CD1c-positive myeloid dendritic cell (primary cell): ENCODE results near the gene POLN.

ENCODE experiments used
- DNase-seq: peaks from one replicate; pipeline ENCODE4 v3.0.0-alpha.2; 2016; ENCODE audit errors: extremely low spot score

Gene POLN

GRCh38 chr4:2070421-2071251 lies 171.3 kb downstream of the POLN start:
- no peak for DNase-seq

- DNase-seq: no peak
These were observed 171.9 kb downstream of the POLN start for GRCh38 chr4:2069986-2070385.

DNA sequence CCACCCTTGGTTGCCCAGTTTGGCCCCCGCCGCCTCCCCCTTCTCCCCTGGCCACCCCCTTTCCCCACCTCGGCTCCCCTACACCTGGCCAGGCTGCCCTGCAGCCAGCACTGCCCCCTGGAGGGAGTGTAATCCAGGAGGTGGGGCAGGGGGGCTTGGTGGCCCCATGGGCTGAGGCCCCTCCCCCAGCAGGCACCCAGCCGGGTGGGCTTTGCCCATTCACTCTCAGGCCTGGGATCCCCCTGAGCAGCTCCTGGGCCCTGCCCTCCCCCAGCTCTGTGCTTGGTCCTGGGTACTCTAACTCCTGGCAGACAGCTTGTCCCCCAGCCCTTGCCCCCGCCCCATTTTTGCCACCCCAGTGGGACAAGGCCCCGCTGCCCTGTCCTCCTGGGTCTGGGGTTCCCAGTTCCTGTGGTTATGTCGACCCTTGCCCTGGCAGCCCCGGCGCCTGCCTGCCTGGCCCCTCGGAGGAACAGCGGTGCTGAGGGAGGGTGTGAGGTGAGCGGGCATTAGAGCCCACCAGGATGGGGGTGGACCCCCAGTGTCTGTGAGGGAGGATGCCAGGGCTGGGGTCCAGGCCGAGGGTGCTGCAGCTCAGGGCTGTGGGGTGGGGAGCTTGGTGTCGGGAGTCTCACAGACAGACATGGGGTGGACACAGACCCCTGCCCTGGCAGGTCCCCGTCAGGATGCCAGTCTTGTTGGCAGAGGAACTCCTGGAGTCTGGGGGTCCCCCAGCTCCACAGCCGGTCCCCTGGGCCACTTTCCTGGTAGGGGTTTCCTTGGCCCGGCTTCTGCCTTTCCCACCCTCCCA lies 172.6 kb downstream of the POLN start:
- no peak for DNase-seq

GRCh38 chr4:2068566-2068965 lies 173.4 kb downstream of the POLN start:
- DNase-seq: no peak

- no peak for DNase-seq
These were observed 173.8 kb downstream of the POLN start for GRCh38 chr4:2068198-2068470.

- DNase-seq: no peak
These were observed 174.3 kb downstream of the POLN start for GRCh38 chr4:2067446-2068197.

DNA sequence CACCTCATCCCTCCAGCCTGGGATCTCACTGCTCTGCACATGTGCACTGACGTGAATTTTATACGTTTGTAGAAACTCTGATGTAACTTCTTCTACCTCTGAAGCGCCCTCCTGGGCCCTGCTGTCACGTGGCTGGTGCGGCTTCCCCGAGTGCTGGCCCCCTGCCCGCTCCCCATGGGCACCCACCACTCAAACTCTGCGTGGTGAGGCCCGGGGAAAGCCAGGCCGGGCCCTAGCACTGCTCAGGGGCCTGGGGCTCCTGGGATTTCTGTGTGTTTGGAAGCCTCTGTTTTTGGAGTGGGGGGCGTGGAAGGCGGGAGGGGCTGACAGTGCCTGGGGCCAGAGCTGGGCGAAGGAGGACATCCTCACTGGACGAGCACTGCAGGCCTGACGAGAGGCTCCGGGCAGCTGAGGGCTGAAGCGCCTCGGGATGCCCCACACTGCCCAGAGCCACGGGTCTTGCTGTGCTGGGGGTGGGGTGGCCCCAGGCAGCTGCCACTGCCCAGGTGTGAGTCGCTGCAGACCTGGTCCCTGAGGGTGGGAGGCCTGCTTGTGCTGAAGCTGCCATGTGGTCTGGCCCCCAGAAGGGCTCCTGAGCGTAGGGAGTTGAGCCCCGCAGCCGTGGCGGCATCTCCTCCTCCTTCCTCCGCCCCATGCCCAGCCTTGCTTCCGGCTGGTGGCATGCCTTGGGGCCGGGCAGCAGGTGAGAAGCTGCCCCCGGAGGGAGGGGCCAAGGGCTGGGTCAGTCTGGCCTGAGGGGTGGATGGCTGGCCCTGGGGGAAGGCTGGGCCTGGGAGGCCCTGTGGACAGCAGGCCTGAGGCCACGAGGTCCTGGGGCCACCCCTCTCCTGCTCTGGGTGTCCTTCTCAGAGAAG lies 175.1 kb downstream of the POLN start:
- DNase-seq: no peak

DNA sequence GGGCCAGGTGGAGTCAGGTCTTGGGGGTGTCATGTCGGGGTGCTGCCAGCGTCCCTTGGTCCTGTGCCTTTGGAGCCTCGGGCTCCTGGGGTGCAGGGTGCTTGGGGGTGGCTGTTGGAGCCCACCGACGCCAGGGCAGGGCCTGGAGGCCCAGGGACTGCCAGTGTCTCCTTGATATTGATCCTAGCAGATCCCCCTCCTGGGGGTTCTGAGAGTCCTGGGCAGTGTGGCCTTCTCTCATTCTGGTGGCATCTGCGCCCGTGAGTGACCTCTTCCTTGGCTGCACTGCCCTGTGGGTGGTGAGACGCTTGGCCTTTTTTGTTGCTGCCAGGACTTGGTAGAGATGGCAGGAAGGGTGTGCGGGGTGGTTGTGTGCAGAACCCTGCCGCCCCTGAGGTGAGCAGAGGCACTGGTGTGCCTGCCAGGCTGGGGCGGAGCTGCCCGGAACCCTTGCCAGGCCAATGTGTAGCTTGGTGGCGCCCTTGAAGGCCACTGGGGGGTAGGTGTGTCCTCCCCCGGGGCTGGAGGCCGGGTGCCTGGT lies 175.8 kb downstream of the POLN start:
- DNase-seq: no peak

- DNase-seq: no peak
These were observed 176.6 kb downstream of the POLN start for GRCh38 chr4:2065106-2065930.

DNA sequence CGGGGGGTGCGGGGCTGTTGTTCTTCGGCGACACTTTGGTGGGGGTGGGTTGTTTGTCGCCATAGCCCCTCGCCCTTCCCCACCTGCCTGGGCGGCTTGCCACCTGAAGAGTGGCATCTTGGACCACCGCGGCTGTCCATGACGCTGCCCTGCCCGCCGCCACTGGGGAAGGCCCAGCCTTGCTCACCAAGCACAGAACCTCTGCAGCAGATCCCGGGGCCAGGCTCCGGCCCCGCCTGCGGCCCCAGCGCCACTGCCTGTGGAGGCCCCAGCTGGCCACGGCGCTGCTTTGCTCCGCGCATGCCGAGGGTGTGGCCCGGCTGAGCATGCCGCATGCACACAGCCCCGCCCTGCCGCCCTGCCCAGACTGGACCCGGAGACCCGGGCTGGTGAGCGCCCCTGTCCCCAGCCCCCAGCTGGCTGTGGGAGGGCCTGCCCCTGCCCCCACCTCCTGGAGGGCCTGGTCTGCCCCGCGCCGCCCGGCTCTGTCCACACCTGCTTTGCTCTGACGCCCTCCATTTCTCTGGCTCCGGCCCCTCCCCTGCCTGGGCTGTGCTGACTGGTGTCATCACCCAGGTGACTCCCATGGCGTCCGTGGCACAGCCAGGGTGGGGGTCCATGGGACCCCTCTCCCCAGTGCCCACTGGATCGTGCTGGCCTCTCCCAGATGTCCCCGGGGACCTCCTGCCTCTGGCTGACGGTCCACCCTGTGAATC lies 177.5 kb downstream of the POLN start:
- DNase-seq: no peak

- DNase-seq: no peak
These were observed 178.2 kb downstream of the POLN start for GRCh38 chr4:2063557-2064275.

DNA sequence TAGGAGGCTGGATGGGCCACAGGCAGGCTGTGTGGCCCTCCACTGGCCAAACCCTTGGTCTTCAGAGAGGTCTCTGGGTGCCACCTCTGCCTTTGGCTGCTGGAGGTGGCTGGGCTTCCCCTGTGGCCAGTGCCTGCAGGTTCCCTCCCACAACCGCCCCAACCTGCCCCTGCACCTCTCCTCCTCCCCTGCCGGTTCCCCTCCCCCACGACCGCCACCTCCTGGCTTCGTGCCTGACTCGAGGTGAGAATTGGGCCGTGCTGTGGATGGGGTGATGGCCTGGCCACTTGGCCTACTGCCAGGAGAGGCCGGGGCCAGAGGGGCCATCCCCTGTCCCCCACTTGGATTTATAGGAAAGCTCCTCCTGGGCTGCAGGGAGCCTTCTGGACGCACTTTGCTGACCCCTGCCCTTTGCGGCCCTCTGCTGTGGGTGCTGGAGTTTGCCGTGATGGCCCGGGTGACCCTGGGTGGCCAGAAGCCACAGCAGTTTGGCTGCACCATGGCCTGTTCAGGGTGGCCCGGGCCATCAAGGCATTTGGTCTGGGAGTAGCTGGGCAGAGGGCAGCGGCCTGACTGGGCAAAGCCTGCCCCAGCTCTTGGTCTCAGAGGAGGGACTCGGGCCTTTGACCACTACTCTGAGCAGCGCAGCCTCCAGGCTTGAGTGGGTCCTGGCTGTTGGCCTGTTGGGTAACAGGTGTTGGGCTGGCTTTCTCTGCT lies 179.0 kb downstream of the POLN start:
- DNase-seq: no peak

DNA sequence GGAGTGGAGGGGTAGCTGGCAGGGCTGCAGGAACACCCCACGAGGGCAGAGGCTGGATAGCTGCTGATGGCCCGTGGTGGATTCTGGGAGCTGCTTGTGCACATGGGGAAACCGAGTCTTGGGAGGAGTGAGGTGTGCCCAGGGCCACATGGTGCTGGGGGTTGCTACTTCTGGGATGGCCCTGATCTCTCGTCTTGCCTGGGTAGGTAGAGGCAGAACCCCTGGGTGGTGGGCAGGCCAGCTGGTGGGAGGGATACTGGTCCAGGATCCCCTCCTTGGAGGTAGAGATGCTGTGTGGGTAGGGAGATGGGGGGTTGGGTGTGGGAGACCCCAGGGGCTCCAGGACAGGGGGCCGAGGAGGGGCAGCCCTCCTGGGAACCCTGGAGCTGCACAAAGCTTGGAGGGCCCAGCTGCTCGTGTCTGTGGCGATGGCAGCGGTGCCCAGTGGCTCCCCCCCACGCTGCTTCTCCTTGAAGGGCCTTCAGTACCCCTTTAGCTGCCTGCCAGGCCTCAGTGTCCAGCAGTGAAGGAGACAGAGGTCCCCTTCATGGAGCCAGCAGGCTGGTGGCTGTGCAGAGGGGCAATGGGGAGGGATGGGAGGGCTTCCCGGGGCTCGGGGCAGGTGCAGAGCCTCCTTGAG lies 179.6 kb downstream of the POLN start:
- DNase-seq: no peak

GRCh38 chr4:2061186-2062131 lies 180.5 kb downstream of the POLN start:
- DNase-seq: no peak

DNA sequence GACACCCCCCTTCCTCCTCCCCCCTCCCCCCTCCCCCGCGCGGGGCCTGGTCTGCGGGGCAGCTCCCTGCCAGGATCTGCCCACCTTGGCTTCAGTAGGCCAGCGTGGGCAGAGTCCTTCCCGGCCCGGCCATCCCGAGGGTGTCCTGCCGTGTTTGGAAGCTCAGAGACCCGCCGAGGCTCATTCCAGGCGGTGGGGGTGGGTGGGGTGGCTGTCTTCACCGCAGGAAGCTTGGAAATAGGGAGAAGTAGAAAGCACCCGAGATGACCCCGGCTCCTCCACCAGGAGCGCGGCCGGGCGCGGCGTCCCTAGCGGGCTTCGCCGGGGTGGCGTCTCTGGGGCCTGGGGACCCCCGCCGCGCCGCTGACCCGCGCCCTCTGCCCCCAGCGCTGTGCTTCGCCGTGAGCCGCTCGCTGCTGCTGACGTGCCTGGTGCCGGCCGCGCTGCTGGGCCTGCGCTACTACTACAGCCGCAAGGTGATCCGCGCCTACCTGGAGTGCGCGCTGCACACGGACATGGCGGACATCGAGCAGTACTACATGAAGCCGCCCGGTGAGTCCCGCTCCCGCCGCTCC lies 181.2 kb downstream of the POLN start:
- no peak for DNase-seq
